ENCODE data around the gene HNRNPF. TPM values are rescaled to one million over a fixed set of nuclear protein-coding genes. Genes with fewer than 3 reads are reported as not detected.

The HNRNPF gene
- total and polyA plus RNA-seq, 8 donors: 26.5 to 103 (median 72.1) TPM

DNA sequence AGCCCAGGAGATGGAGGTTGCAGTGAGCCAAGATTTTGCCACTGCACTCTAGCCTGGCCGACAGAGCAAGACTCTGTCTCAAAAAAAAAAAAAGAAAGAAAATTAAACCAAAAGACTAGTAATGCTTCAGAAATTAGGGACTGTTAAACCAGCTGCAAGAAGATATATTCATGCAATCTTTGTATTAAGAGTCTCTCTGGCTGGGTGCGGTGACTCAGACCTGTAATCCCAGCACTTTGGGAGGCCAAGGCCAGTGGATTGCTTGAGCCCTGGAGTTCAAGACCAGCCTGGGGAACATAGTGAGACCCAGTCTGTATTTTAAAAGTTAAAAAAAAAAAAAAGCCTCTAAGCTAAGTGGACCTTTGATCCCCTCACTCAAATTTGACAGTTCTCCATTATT lies 2.5 kb upstream of the HNRNPF start:
- no peak for FAIRE-seq
- ATAC-seq: no peak

GRCh38 chr10:43410345-43410744 lies 1.4 kb upstream of the HNRNPF start:
- ATAC-seq: no peak
- no peak for DNase-seq
- intact Hi-C loops (cut with DNase I): no loop called here
- no peaks in the 10 kb centered on the region for H3K27me3 ChIP-seq
- no peaks in the 10 kb centered on the region for H3K36me3 ChIP-seq
- no peak for FAIRE-seq
- TF ChIP-seq, protein P1, sequence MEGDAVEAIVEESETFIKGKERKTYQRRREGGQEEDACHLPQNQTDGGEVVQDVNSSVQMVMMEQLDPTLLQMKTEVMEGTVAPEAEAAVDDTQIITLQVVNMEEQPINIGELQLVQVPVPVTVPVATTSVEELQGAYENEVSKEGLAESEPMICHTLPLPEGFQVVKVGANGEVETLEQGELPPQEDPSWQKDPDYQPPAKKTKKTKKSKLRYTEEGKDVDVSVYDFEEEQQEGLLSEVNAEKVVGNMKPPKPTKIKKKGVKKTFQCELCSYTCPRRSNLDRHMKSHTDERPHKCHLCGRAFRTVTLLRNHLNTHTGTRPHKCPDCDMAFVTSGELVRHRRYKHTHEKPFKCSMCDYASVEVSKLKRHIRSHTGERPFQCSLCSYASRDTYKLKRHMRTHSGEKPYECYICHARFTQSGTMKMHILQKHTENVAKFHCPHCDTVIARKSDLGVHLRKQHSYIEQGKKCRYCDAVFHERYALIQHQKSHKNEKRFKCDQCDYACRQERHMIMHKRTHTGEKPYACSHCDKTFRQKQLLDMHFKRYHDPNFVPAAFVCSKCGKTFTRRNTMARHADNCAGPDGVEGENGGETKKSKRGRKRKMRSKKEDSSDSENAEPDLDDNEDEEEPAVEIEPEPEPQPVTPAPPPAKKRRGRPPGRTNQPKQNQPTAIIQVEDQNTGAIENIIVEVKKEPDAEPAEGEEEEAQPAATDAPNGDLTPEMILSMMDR (IDR thresholded peaks at IDR 0.05): no peak
- H3K4me1 ChIP-seq: peaks cover 0 to 7% (median 7%) of the 10 kb centered on the region in 3 donors
- no peaks in the 10 kb centered on the region for H3K9me3 ChIP-seq
- H3K27ac ChIP-seq: no peak overlapping the region
- WGBS, 2 donors: 89 to 91% methylated on average over 14 of the region's 14 CpGs
- peak overlapping the region in 1 of 4 donors; percentile 75 for H3K4me3 ChIP-seq

More for the DNA sequence above, 2.5 kb upstream of the HNRNPF start:
- TF ChIP-seq, protein P1 (IDR thresholded peaks at IDR 0.05): no peak
- intact Hi-C loops (cut with DNase I): no loop called here
- Histone ChIP-seq H3K4me1 (no peaks in the 10 kb centered on the region), H3K4me3 (no peak overlapping the region), H3K27ac (no peak overlapping the region), H3K27me3 (no peaks in the 10 kb centered on the region), H3K36me3 (no peaks in the 10 kb centered on the region), H3K9me3 (no peaks in the 10 kb centered on the region)
- no peak for DNase-seq
- 86 to 91% methylated on average over 2 of the region's 2 CpGs for WGBS, 2 donors

GRCh38 chr10:43409385-43410109 lies 561 bp upstream of the HNRNPF start:
- FAIRE-seq (no peak), DNase-seq (peak in 3 of 6 donors; percentile 37 to 60 (median 46)), ATAC-seq (peak in 2 of 4 donors; percentile 1 to 7)
- intact Hi-C loops (cut with DNase I): no loop called here
- 3 to 6% methylated on average over 46 of the region's 46 CpGs for WGBS, 2 donors
- Histone ChIP-seq H3K4me3 (peak overlapping the region; percentile 54 to 75 (median 64)), H3K9me3 (no peaks in the 10 kb centered on the region), H3K4me1 (peaks cover 0 to 15% (median 7%) of the 10 kb centered on the region in 3 donors), H3K27ac (peak overlapping the region; percentile 95 to 99 (median 98)), H3K27me3 (no peaks in the 10 kb centered on the region), H3K36me3 (no peaks in the 10 kb centered on the region)
- TF ChIP-seq, protein P1 (IDR thresholded peaks at IDR 0.05): no peak

DNA sequence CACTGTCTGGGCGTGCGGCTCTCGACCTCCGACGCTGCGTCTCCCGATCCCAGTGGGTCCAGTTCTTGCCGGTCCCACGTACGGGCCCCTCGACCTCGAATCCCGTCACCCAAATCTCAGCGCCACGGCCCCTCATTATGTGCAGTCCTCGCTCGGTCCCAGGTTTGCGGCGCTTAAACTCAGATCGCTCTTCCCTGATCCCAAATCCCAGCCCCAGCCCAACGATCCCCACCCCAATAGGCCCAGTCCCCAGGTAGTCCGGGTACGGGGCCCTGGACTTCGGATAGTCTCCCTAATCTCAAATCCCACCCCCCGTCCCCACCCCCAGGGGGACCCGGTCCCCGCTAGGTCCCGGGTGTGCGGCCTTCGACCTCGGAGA lies 666 bp downstream of the HNRNPF start:
- FAIRE-seq (no peak), DNase-seq (peak in 2 of 6 donors; percentile 20 to 51), ATAC-seq (peak in 1 of 4 donors; percentile 0)
- peak overlapping the region; percentile 54 to 75 (median 64) for H3K4me3 ChIP-seq
- no peaks in the 10 kb centered on the region for H3K36me3 ChIP-seq
- intact Hi-C loops (cut with DNase I): no loop called here
- 0 to 1% methylated on average over 30 to 31 of the region's 31 CpGs for WGBS, 2 donors
- no peaks in the 10 kb centered on the region for H3K9me3 ChIP-seq
- peaks cover 0 to 26% (median 7%) of the 10 kb centered on the region in 3 donors for H3K4me1 ChIP-seq
- H3K27ac ChIP-seq: peak overlapping the region; percentile 95 to 99 (median 98)
- TF ChIP-seq, protein P1 (IDR thresholded peaks at IDR 0.05): no peak
- H3K27me3 ChIP-seq: no peaks in the 10 kb centered on the region
